Stimulated activated CD8-positive, alpha-beta memory T cell treated with anti-CD3 and anti-CD28 coated beads, Interleukin-15, amount 100 ng/mL, for 4 hours (primary cell): Measurements from ENCODE around the gene HOOK2.

ENCODE experiments used
- DNase-seq, 2 donors: peaks; one replicate each; pipeline ENCODE4 v3.0.0-alpha.2; 2020; ENCODE audit warnings: low read depth in 2 of 2

HOOK2 gene

GRCh38 chr19:12794196-12794941 lies 19.0 kb upstream of the HOOK2 start:
- no peak for DNase-seq

DNA sequence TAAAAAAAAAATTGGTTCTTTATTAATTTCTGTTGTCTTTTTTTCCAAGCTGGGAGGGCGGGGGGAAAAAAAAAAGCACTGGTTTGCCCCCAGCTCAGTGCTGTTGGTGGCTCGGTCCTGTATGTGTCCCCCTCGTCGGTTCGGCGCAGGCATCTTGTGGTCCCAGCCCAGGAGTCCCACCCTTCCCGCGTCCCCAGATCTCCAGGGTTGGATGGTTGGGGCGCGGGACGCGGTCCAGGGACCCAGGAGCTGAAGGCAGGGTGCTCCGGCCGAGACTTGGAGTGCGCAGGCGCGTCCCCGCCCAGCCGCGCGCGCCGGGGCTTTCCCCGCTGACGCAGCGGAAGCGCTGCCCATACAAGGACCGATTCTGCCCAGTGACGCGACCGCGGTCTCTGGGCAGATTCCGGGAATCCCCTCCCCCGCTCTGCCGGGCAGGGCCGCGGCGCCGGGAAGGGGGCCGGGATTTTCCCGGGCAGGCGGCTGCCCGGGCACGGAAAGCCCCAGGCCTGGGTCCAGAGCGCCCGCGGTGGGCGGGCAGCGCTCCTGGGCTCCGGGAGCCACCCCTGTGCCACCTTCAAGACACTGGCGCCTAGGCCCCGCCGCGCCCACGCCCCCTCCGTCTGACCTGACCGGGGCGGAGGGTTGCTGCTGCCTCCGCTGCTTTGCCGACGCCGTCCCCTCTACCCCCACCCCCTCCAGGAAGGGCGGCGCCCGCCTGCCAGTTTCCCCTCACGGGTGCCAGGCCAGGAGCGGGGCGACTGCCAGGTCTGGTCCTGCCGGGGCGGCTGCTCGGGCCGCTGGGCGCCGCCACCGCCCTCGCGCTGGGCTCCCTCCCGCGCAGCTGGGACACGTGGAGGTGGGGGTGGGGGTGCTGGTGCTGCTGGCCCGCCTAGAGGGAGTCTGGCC lies 18.2 kb upstream of the HOOK2 start:
- DNase-seq = peak; percentile 90 to 94

DNA sequence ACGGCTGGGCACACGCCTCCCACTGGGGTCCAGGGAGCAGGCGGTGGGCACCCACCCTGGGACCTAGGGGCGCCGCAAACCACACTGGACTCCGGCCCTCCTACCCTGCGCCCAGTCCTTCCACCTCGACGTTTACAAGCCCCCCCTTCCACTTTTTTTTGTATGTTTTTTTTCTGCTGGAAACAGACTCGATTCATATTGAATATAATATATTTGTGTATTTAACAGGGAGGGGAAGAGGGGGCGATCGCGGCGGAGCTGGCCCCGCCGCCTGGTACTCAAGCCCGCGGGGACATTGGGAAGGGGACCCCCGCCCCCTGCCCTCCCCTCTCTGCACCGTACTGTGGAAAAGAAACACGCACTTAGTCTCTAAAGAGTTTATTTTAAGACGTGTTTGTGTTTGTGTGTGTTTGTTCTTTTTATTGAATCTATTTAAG lies 17.5 kb upstream of the HOOK2 start:
- no peak for DNase-seq

GRCh38 chr19:12792051-12792852 lies 16.9 kb upstream of the HOOK2 start:
- DNase-seq = peak; percentile 71 to 74

DNA sequence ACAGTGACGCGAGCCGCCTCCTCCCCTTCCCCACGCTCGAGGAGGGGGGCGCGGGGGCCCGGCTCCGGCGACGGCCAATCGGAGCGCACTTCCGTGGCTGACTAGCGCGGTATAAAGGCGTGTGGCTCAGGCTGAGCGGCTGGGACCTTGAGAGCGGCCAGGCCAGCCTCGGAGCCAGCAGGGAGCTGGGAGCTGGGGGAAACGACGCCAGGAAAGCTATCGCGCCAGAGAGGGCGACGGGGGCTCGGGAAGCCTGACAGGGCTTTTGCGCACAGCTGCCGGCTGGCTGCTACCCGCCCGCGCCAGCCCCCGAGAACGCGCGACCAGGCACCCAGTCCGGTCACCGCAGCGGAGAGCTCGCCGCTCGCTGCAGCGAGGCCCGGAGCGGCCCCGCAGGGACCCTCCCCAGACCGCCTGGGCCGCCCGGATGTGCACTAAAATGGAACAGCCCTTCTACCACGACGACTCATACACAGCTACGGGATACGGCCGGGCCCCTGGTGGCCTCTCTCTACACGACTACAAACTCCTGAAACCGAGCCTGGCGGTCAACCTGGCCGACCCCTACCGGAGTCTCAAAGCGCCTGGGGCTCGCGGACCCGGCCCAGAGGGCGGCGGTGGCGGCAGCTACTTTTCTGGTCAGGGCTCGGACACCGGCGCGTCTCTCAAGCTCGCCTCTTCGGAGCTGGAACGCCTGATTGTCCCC lies 16.1 kb upstream of the HOOK2 start, which contains the start of gene JUNB:
Gene JUNB, plus strand, starts transcription at position 142 of the 706 bp plus-strand sequence. Its CDS starts 286 bp downstream, at position 428.
- DNase-seq = peak; percentile 92 to 95

DNA sequence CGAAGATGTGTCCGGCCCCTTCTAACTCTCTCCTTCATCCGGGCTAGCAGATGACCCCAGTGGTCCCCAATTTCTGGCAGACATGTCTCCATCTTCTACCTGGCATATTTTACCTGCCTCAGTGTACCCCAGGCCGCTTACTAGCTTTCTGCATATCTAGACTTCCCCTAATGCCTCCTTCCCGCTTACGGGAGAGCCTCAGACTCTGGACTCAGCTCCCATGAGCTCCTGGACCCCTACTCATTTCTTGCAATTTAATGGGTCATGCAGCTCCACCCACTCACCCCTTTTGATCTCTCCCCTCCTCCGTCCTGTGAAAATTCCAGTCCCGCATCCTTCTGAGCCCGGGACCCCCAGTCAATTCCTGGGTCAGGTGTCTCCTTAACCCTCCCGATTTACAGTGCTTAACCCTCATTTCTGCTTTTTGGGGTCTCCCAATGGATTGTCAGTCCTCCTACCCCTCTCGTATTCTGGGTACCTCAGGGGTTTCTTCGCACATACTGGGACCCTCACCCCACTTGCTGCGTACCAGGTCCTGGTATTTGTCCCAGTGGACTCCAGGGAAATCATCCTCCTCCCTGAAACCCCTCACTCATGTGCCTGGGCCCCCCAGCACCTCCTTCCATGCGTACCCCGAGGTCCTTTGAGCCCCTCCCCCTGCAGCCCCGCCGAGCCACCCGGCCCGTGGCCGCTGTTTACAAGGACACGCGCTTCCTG lies 15.4 kb upstream of the HOOK2 start:
- no peak for DNase-seq

- DNase-seq = peak; percentile 75 to 85
Measured at GRCh38 chr19:12789904-12790619, 14.7 kb upstream of the HOOK2 start.

DNA sequence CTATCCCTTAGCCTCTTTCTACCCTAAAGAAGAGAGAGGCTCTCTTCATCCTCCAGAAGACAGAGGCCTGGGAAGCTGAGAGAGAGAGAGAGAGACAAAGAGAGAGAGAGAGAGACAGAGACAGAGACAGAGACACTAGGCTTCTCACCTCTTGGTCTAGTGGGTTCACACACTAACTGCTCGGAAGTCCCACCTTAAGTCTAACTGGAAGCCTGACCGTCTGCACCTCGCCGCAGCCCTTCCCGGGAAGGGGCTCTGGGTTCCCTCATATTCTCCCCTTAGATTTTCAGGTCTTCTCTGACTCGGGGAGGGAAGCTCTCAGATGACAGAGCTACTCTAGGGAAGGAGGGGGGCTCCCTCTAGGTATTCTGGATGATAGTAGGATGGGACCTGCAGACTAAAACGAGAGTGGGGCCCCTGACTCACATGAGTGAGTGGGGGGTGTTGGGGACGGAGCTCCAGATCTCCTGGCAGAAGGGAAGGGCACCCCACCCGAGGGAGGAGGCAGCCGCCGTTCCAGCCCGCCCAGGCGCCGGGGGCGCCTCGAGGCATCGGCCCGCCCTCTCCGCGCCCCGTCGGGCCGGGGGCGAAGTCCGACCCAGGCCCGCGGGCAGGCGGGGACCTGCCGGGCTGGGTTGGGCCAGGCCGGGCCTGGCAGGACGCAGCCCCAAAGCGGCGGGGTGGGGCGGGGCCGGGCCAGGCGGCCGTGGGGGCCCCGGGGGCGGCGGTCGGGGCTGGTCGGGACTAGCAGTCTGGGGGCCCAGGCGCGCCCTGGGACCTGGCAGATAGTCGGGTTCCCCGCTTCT lies 13.9 kb upstream of the HOOK2 start:
- DNase-seq = no peak

- DNase-seq = no peak
Measured at GRCh38 chr19:12788682-12789097, 13.3 kb upstream of the HOOK2 start.

DNA sequence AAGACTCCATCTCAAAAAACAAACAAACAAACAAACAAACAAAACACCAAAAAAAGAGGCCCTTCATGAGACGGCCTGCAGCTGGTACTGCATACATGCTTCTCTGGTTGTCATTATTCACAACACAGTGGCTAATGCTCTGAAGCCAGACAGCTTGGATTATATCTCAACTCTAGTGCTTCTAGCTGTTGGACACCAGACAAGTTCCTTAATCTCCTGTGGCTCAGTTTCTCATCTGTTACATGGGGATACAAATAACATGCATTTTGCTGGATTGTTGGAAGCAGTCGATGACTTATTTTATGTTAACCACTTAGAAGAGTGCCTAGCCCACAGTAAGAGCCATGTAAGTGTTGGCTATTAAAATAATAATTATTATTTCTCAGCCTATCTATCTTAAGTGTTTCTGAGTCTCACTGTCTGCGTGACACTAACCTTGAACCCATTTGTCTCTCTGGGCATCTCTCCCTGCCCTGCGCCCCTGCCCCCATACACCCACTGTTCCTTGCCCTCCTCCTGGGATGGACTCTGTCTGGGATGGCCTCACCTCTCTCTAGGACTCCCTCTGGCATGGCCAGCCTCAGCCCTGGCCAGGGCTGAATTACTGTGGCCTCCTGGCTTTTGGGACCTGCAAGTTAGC lies 12.8 kb upstream of the HOOK2 start:
- no peak for DNase-seq

- DNase-seq = no peak
Measured at GRCh38 chr19:12787458-12787857, 12.1 kb upstream of the HOOK2 start.

GRCh38 chr19:12786952-12787351 lies 11.6 kb upstream of the HOOK2 start:
- no peak for DNase-seq

DNA sequence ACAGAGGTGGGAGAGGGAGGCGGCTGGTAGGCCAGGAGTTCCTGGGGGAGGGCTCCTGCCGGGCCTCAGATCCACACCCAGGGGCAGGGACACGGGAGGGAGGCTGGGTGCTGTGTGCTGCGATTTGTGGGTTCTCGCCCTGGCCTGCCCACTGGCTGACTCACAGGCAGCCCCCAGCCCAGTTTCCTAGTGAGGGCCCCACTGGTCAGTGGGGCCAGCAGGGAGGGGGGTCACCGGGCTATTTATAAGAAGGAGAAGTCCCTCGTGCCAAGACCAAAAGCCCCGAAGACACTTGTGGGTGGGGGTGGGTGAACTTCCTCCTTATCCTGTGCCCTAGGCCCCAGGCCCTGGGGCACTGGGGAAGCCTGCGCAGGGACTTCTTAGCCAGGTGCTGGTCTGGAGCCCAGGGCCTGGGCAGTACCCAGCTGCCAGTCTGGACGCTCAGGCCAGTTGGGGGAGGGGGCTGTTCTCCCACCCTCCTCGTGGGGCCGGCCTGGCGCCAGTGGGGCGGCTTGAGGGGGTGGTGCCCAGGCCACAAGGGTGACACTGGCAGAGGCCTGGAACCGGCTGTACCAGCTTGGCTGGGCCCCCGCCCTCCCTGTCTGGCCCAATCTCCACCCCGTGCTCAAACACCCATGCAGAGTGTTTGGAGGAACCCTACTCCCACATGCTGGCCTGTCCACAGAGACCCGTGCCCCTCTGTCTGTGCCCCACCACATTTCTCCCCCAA lies 11.0 kb upstream of the HOOK2 start:
- DNase-seq = no peak

DNA sequence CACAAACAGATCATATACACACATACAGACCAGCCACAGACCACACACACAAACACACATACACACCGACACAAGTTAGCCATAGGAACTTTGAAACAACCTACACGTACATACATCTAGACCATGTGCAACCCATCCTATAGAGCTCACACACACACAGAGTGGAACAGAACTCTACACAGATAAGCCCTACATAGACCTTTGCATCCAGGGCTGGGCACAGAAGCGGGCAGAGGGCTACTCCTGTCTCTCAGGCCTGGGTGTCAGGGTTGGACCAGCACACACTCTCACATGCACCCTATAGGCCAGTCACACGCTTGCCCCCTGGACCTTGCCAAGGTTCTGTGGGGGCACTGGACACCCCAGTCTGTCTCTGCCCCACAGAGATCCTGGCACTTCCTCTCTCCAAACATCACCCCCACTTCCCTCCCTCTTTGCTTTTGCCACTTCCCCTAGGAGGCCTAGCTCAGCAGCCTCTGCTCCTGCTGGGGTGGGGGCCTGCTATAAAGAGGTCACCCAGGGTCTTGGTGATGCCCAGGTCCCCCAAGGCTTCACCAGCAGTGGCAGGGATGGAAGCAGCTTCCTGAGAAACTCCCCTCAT lies 10.2 kb upstream of the HOOK2 start:
- DNase-seq = no peak

GRCh38 chr19:12784871-12785430 lies 9.6 kb upstream of the HOOK2 start:
- no peak for DNase-seq

GRCh38 chr19:12784394-12784870 lies 9.1 kb upstream of the HOOK2 start:
- no peak for DNase-seq

- no peak for DNase-seq
Measured at GRCh38 chr19:12783849-12784393, 8.6 kb upstream of the HOOK2 start.
